K562 (cell line): ENCODE measurements around the gene HOXB6. TPM values are rescaled to one million over a fixed set of nuclear protein-coding genes. Genes with fewer than 3 reads are reported as not detected.

Source experiments
- FOXK2 ChIP-seq, 2 experiments: fragments of 450-650 bp; IDR thresholded peaks in 1 of 2; conservative IDR thresholded peaks in 1 of 2; 2 replicates each; pipeline ENCODE4 v1.6.1; 2016; ENCODE audit warnings: low read depth in 2 of 2, mild to moderate bottlenecking in 1 of 2
- L3MBTL2 ChIP-seq: fragments of 450-650 bp; IDR thresholded peaks from 2 replicates; pipeline ENCODE4 v1.6.1; 2016; ENCODE audit warnings: mild to moderate bottlenecking, moderate library complexity
- TFAM ChIP-seq: fragments of 250-450 bp; sonication (Bioruptor Pico); conservative IDR thresholded peaks from 2 replicates; pipeline ENCODE4 v1.5.0; 2021; ENCODE audit warnings: mild to moderate bottlenecking, moderate library complexity
- polyA plus RNA-seq, 8 experiments: library from polyadenylated mRNA; depleted of rRNA in 4 of 8; stranded (reverse) in 5 of 8; unstranded in 3 of 8; fragments of >200 nt; fragmentation: Nextera tagmentation in 2 of 8; fragmentation: Illumina TruSeq in 1 of 8; extraction: Ambion mirVana in 2 of 8; extraction: Trizol in 1 of 8; gene quantifications; 2 replicates each; pipeline versions ENCODE4 v1.2.1 to v1.2.3, GENCODE V29; 2011 to 2014; ENCODE audit warnings: inconsistent platforms in 1 of 8, missing spikeins in 1 of 8
- total RNA-seq, 7 experiments: library from RNA; depleted of rRNA in 6 of 7; stranded (reverse); fragments of >200 nt in 6 of 7; fragmentation: Illumina TruSeq in 2 of 7; extraction: Trizol in 2 of 7; gene quantifications; 2 replicates each; pipeline versions ENCODE4 v1.2.1 to v1.2.3, GENCODE V29; 2011 to 2021; ENCODE audit warnings: low replicate concordance in 1 of 7
- TF ChIP-seq, protein P1 (sequence below): fragments of 200-600 bp; sonication (generic); IDR thresholded peaks from one replicate; pipeline ENCODE4 v1.6.1; 2012; ENCODE audit warnings: mild to moderate bottlenecking, low read depth, low read length, inconsistent platforms
- TF ChIP-seq, protein P2 (sequence below): fragments of 450-650 bp; IDR thresholded peaks from 2 replicates; pipeline ENCODE4 v1.6.1; 2016
- TF ChIP-seq, protein P3 (sequence below): fragments of 250-450 bp; sonication (Bioruptor Pico); IDR thresholded peaks from 2 replicates; pipeline ENCODE4 v1.8.0; 2022; ENCODE audit warnings: inconsistent platforms
- TF ChIP-seq, protein P4 (sequence below): sonication (generic); formaldehyde crosslinking; IDR thresholded peaks from 2 replicates; pipeline ENCODE4 v1.8.0; 2022; ENCODE audit warnings: mild to moderate bottlenecking, missing genetic modification reagents

The HOXB6 gene
- total and polyA plus RNA-seq, 9 of the 15 experiments (the other 6 are each of a cell fraction or from before 2014, with no cell fraction given): 1.2 to 14.8 (median 4.9) TPM

DNA sequence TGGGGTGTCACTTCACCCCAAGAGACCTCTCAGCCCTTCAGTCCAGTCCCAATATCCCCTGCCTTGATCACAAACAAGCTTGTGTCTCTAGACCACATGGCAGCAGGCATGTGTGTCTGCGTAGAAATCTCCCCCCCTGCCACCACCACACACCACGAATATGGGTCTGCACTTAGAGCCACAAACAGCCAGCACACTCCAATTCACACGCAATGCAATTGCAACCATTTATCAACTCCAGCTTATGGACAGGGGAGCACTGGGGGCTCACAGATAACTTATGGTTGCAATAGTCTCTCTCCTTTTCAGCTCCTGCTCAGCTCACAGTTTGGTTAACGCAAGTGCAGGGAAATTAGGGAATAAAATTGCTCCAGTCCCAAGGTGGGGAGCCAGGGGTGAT, 18.8 kb upstream of the HOXB6 start (continued):
- TF ChIP-seq, protein P1, sequence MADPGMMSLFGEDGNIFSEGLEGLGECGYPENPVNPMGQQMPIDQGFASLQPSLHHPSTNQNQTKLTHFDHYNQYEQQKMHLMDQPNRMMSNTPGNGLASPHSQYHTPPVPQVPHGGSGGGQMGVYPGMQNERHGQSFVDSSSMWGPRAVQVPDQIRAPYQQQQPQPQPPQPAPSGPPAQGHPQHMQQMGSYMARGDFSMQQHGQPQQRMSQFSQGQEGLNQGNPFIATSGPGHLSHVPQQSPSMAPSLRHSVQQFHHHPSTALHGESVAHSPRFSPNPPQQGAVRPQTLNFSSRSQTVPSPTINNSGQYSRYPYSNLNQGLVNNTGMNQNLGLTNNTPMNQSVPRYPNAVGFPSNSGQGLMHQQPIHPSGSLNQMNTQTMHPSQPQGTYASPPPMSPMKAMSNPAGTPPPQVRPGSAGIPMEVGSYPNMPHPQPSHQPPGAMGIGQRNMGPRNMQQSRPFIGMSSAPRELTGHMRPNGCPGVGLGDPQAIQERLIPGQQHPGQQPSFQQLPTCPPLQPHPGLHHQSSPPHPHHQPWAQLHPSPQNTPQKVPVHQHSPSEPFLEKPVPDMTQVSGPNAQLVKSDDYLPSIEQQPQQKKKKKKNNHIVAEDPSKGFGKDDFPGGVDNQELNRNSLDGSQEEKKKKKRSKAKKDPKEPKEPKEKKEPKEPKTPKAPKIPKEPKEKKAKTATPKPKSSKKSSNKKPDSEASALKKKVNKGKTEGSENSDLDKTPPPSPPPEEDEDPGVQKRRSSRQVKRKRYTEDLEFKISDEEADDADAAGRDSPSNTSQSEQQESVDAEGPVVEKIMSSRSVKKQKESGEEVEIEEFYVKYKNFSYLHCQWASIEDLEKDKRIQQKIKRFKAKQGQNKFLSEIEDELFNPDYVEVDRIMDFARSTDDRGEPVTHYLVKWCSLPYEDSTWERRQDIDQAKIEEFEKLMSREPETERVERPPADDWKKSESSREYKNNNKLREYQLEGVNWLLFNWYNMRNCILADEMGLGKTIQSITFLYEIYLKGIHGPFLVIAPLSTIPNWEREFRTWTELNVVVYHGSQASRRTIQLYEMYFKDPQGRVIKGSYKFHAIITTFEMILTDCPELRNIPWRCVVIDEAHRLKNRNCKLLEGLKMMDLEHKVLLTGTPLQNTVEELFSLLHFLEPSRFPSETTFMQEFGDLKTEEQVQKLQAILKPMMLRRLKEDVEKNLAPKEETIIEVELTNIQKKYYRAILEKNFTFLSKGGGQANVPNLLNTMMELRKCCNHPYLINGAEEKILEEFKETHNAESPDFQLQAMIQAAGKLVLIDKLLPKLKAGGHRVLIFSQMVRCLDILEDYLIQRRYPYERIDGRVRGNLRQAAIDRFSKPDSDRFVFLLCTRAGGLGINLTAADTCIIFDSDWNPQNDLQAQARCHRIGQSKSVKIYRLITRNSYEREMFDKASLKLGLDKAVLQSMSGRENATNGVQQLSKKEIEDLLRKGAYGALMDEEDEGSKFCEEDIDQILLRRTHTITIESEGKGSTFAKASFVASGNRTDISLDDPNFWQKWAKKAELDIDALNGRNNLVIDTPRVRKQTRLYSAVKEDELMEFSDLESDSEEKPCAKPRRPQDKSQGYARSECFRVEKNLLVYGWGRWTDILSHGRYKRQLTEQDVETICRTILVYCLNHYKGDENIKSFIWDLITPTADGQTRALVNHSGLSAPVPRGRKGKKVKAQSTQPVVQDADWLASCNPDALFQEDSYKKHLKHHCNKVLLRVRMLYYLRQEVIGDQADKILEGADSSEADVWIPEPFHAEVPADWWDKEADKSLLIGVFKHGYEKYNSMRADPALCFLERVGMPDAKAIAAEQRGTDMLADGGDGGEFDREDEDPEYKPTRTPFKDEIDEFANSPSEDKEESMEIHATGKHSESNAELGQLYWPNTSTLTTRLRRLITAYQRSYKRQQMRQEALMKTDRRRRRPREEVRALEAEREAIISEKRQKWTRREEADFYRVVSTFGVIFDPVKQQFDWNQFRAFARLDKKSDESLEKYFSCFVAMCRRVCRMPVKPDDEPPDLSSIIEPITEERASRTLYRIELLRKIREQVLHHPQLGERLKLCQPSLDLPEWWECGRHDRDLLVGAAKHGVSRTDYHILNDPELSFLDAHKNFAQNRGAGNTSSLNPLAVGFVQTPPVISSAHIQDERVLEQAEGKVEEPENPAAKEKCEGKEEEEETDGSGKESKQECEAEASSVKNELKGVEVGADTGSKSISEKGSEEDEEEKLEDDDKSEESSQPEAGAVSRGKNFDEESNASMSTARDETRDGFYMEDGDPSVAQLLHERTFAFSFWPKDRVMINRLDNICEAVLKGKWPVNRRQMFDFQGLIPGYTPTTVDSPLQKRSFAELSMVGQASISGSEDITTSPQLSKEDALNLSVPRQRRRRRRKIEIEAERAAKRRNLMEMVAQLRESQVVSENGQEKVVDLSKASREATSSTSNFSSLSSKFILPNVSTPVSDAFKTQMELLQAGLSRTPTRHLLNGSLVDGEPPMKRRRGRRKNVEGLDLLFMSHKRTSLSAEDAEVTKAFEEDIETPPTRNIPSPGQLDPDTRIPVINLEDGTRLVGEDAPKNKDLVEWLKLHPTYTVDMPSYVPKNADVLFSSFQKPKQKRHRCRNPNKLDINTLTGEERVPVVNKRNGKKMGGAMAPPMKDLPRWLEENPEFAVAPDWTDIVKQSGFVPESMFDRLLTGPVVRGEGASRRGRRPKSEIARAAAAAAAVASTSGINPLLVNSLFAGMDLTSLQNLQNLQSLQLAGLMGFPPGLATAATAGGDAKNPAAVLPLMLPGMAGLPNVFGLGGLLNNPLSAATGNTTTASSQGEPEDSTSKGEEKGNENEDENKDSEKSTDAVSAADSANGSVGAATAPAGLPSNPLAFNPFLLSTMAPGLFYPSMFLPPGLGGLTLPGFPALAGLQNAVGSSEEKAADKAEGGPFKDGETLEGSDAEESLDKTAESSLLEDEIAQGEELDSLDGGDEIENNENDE: no peak
- TF ChIP-seq, protein P2, sequence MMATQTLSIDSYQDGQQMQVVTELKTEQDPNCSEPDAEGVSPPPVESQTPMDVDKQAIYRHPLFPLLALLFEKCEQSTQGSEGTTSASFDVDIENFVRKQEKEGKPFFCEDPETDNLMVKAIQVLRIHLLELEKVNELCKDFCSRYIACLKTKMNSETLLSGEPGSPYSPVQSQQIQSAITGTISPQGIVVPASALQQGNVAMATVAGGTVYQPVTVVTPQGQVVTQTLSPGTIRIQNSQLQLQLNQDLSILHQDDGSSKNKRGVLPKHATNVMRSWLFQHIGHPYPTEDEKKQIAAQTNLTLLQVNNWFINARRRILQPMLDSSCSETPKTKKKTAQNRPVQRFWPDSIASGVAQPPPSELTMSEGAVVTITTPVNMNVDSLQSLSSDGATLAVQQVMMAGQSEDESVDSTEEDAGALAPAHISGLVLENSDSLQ: 0 out of 2 replicates have a peak, but pooled peaks have one; percentile 10
- TF ChIP-seq, protein P3, sequence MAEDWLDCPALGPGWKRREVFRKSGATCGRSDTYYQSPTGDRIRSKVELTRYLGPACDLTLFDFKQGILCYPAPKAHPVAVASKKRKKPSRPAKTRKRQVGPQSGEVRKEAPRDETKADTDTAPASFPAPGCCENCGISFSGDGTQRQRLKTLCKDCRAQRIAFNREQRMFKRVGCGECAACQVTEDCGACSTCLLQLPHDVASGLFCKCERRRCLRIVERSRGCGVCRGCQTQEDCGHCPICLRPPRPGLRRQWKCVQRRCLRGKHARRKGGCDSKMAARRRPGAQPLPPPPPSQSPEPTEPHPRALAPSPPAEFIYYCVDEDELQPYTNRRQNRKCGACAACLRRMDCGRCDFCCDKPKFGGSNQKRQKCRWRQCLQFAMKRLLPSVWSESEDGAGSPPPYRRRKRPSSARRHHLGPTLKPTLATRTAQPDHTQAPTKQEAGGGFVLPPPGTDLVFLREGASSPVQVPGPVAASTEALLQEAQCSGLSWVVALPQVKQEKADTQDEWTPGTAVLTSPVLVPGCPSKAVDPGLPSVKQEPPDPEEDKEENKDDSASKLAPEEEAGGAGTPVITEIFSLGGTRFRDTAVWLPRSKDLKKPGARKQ (CRISPR knock-in tag): no peak
- no peak for TF ChIP-seq L3MBTL2
- no peak for TF ChIP-seq TFAM (CRISPR knock-in tag)
- TF ChIP-seq, protein P4, sequence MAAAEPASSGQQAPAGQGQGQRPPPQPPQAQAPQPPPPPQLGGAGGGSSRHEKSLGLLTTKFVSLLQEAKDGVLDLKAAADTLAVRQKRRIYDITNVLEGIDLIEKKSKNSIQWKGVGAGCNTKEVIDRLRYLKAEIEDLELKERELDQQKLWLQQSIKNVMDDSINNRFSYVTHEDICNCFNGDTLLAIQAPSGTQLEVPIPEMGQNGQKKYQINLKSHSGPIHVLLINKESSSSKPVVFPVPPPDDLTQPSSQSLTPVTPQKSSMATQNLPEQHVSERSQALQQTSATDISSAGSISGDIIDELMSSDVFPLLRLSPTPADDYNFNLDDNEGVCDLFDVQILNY (CRISPR knock-in tag): no peak
- no peak for TF ChIP-seq FOXK2 (conservative IDR thresholded peaks at IDR 0.05 in 1 of 2, IDR thresholded peaks at IDR 0.05 in 1 of 2; ENCODE audit: low read depth in 2 of 2)
